GM08714 (cell line): Measurements from ENCODE around the gene PXMP4.

Experiments used
- H3K4me3 ChIP-seq: fragments of 200-500 bp; sonication (Bioruptor generic); 2 replicates; pipeline ENCODE4 v1.5.1; 2014; ENCODE audit warnings: mild to moderate bottlenecking, low read length, inconsistent platforms
- ZNF274 ChIP-seq: IDR thresholded peaks from 2 replicates; pipeline ENCODE4 v1.6.1; 2012; ENCODE audit warnings: mild to moderate bottlenecking, low read depth, low read length

Gene PXMP4

DNA sequence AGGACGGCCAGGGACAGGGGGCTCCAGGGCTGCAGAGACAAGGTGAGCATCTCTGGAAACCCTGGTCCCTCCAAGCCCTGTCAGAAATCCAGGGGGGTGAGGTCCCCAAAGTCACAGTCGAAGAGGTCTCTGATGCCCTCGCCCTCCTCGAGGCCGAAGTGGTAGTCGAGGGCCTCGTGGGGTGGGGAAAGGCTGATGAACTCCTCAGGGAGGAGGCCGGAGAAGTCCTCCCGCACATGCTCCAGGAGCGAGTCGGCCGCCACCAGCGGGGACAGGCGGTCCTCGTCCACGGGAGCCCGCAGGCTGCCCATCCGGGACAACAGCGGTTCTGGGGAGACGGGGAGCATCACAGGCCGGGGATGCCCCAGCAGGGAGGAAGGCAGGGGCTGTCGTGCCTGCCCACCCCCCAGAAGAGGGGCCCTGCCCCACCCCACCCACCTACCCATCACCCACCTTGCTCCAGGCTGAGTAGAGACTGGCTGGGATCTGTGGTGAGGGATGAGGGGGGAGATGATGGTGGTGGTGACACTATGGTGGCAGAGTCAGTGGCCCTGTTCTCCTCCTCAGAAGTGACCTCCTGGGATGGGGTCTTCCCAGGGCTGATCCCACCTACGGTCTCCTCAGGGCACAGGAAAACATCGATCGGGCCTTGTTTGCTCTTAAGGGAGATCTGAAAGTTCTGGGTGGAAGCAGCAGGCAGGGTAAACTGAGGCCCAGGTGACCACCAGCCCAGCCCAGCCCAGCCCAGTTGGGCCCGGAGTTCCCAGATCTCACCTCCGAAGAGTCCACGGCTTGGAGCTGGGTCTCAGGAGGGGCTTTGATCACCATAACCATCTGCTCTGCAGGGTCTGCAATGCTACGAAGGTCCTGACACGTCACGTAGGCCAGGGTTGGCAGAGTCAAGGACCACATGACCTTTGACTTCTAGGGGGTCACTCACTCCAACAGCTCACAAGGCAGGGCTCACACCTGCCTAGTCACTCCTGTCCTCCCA lies 43.2 kb downstream of the PXMP4 start:
- peak; percentile 65; the same call in 1 of the 2 replicates for TF ChIP-seq ZNF274
- no peak overlapping the region for H3K4me3 ChIP-seq

- TF ChIP-seq ZNF274, result no peak
- no peak overlapping the region for H3K4me3 ChIP-seq
Observed at GRCh38 chr20:33676121-33676520, 44.0 kb downstream of the PXMP4 start.

DNA sequence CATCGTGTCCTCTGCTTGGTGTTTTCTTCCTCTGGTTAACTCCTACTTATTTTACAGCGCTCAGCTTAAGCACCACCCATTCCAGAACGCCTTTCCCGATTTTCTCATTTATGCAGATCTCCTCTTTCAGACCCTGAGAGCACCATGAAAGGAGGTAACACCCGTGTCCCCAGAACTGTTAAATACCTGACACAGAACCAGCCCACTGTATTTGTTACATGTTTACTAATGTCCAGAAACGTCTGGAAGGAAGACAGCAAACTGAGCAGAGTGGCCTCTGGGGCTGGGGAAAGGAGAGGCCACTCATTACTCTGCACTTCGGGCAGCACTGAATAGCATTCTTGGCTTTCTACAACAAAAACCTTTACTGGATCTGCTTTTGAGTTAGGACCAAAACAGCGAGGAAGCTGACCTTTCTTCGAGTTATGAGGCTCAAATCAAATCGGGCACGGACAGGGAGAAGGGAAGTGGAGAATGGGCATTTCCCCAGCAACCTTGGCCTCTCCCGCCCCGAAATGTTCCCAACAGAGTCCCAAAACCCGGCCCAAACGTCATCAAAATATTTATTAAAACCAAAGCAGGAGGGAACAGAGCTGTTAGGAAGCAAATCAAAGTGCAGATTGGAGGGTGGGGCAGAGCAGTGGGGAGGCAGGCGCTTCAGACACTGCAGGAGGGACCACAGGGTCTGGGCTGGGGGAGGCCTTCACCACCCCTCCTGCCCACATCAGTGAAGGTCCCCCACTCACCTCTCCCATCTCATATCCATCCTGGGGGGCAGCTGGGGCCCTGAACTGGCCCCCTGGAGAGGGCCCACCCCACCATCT lies 44.8 kb downstream of the PXMP4 start:
- no peak overlapping the region for H3K4me3 ChIP-seq
- TF ChIP-seq ZNF274, result no peak

- TF ChIP-seq ZNF274, result no peak
- peak within 1 kb of the TSS; percentile 46; the same call in 1 of the 2 replicates for H3K4me3 ChIP-seq
Observed at GRCh38 chr20:33674294-33675135, 45.6 kb downstream of the PXMP4 start, which contains the start of gene NECAB3. TSS of gene NECAB3 (minus strand) at chr20:33674428. CDS start at chr20:33674352, 76 bp downstream.

- H3K4me3 ChIP-seq, result peak overlapping the region; percentile 46; the same call in 1 of the 2 replicates
- TF ChIP-seq ZNF274, result no peak
Observed at GRCh38 chr20:33673410-33674293, 46.5 kb downstream of the PXMP4 start.

DNA sequence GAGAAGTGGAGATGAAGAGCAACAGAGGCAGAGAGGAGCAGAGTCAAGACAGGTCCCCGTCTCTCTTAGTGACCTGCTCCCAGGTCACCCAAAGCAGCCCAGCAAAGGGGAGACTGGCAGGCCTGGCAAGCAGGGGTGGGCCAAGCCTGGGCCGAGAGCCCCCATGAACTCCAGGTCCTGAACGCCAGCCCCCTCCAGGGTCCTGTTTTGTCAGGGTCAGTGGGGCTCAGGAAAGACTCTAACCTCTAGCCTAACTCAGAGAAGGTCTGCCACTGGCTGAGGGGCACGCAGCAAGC lies 47.0 kb downstream of the PXMP4 start:
- H3K4me3 ChIP-seq, result no peak overlapping the region
- TF ChIP-seq ZNF274, result no peak

DNA sequence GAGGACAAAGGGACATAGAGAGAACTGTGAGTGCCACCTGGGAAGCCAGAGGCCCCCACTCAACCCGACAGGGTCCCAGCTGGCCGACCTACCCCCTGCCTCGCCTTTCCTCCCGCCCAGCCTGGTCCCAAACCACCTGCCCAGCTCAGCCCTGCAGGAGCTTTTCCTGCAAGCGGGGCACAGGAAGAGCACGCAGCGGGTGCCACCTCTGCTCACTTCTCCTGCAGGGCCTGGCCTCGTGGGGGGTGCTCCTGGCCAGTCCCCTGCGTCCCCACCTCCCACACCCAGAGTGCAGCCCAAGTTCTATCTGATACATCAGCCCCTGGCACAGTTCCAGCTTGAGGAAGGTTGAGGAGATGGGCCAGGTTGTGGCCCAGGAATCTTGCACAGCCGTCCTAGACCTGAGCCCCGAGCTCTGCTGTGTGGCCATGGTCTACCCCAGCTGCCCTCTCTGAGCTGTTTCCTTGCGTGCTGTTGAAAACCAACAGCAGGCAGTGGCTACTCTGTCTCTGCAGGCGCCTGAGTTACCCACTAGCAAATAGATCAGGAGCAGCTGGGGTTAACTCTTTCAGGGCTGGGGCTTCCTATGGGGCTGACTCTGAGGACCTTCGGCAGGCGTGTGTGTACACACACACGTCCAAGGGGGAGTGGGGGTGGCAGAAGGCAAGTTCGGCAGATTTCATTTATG lies 47.5 kb downstream of the PXMP4 start:
- no peak for TF ChIP-seq ZNF274
- H3K4me3 ChIP-seq, result no peak overlapping the region

- no peak for TF ChIP-seq ZNF274
- no peak overlapping the region for H3K4me3 ChIP-seq
Observed at GRCh38 chr20:33671573-33672288, 48.4 kb downstream of the PXMP4 start.

GRCh38 chr20:33670715-33671499 lies 49.2 kb downstream of the PXMP4 start:
- TF ChIP-seq ZNF274, result no peak
- H3K4me3 ChIP-seq, result no peak overlapping the region

- H3K4me3 ChIP-seq, result no peak overlapping the region
- TF ChIP-seq ZNF274, result no peak
Observed at GRCh38 chr20:33669873-33670640, 50.1 kb downstream of the PXMP4 start.
